Endothelial cell of umbilical vein (primary cell): Measurements from ENCODE around the gene PRKAR1A. TPM values are rescaled to one million over a fixed set of nuclear protein-coding genes. Genes with fewer than 3 reads are reported as not detected.

Experiments used
- BruUV-seq: library from RNA; stranded (reverse); fragments of 400-500 nt; replicated peaks from 2 replicates; lab custom pipeline; 2021; lab: Mats Ljungman, UMichigan
- CTCF ChIA-PET: fragments of 300-600, 350-600 bp; sonication (Branson Sonifier 250); formaldehyde crosslinking; loops from one replicate; lab custom pipeline; 2021; ENCODE audit warnings: antibody characterized with exemption, inconsistent platforms; lab: Charles Lee
- POLR2A ChIA-PET: fragments of 300-600, 350-600 bp; sonication (Branson Sonifier 250); formaldehyde crosslinking; loops from one replicate; lab custom pipeline; 2021; ENCODE audit warnings: antibody characterized with exemption, inconsistent platforms; lab: Charles Lee
- DNase-seq: peaks from one replicate; pipeline ENCODE4 v3.0.0-alpha.2; 2011; ENCODE audit warnings: low read depth, low spot score
- FAIRE-seq: peaks from 2 replicates; lab custom pipeline; 2011; peaks lifted over from hg19 to GRCh38; lab: Jason Lieb, UNC
- H2AFZ ChIP-seq: 2 replicates; pipeline ENCODE4 v1.6.0; 2012; ENCODE audit warnings: low read depth, low read length, control low read depth, inconsistent platforms
- H3K27ac ChIP-seq: 2 replicates; pipeline ENCODE4 v1.5.1; 2011; ENCODE audit warnings: low read depth, mild to moderate bottlenecking, control low read depth, low read length, moderate library complexity; ENCODE audit not compliant: insufficient read depth
- H3K27me3 ChIP-seq, 2 experiments: 2 replicates each; pipeline versions ENCODE4 v1.6.0 to v1.6.1; 2011; ENCODE audit warnings: low read length in 2 of 2, mixed read lengths in 1 of 2; ENCODE audit not compliant: control insufficient read depth in 2 of 2, insufficient read depth in 2 of 2
- H3K36me3 ChIP-seq, 2 experiments: 2 replicates in 1 of 2; 3 replicates in 1 of 2; pipeline ENCODE4 v1.5.1; 2011; ENCODE audit warnings: low read length in 2 of 2, mild to moderate bottlenecking in 1 of 2, moderate library complexity in 1 of 2; ENCODE audit not compliant: control insufficient read depth in 2 of 2, insufficient read depth in 2 of 2; ENCODE audit errors: extremely low read depth in 1 of 2
- H3K4me1 ChIP-seq: 3 replicates; pipeline ENCODE4 v1.5.1; 2011; ENCODE audit warnings: mild to moderate bottlenecking, low read length; ENCODE audit not compliant: control insufficient read depth, insufficient read depth; ENCODE audit errors: extremely low read depth
- H3K4me2 ChIP-seq: 2 replicates; pipeline ENCODE4 v1.6.1; 2011; ENCODE audit warnings: low read length, control low read depth, mixed read lengths; ENCODE audit not compliant: insufficient read depth
- H3K4me3 ChIP-seq, 3 experiments: fragments of 200-600 bp in 1 of 3; sonication (generic), shearing (Covaris generic) in 1 of 3; replicated peaks in 1 of 3; 2 replicates each; pipeline ENCODE4 v1.5.1; 2011 to 2016; ENCODE audit warnings: control low read depth in 3 of 3, low read length in 3 of 3, mild to moderate bottlenecking in 2 of 3, inconsistent platforms in 1 of 3, low read depth in 1 of 3, moderate library complexity in 1 of 3; ENCODE audit not compliant: insufficient read depth in 1 of 3
- H3K79me2 ChIP-seq: 2 replicates; pipeline ENCODE4 v1.6.0; 2012; ENCODE audit warnings: low read length, inconsistent platforms; ENCODE audit not compliant: control insufficient read depth, insufficient read depth
- H3K9ac ChIP-seq: replicated peaks from 2 replicates; pipeline ENCODE3; 2011; ENCODE audit warnings: low read length, control low read depth; ENCODE audit not compliant: insufficient read depth; ENCODE audit errors: extremely low read depth
- H3K9me1 ChIP-seq: replicated peaks from 3 replicates; pipeline ENCODE4 v1.6.0; 2011; ENCODE audit warnings: mild to moderate bottlenecking, low read length; ENCODE audit not compliant: control insufficient read depth, insufficient read depth; ENCODE audit errors: extremely low read depth
- H3K9me3 ChIP-seq: replicated peaks from 2 replicates; pipeline ENCODE4 v1.5.1; 2012; ENCODE audit warnings: low read length, inconsistent platforms; ENCODE audit not compliant: control insufficient read depth, insufficient read depth
- H4K20me1 ChIP-seq: replicated peaks from 2 replicates; pipeline ENCODE3; 2011; ENCODE audit warnings: mild to moderate bottlenecking, low read length; ENCODE audit not compliant: control insufficient read depth, insufficient read depth; ENCODE audit errors: extremely low read depth
- EZH2 ChIP-seq: IDR thresholded peaks from 2 replicates; pipeline ENCODE4 v1.6.1; 2012; ENCODE audit warnings: borderline replicate concordance, low read depth, mild to moderate bottlenecking, moderate library complexity, low read length, inconsistent platforms; ENCODE audit not compliant: severe bottlenecking
- FOS ChIP-seq: IDR thresholded peaks from 2 replicates; pipeline ENCODE4 v1.6.1; 2011; ENCODE audit warnings: mild to moderate bottlenecking, low read length, moderate library complexity, borderline replicate concordance; ENCODE audit not compliant: insufficient read depth
- GATA2 ChIP-seq: IDR thresholded peaks from 2 replicates; pipeline ENCODE4 v1.7.0; 2011; ENCODE audit warnings: low read depth, mild to moderate bottlenecking, moderate library complexity, mixed read lengths, low read length; ENCODE audit not compliant: insufficient read length, insufficient read depth
- JUN ChIP-seq: IDR thresholded peaks from 2 replicates; pipeline ENCODE4 v1.6.1; 2011; ENCODE audit warnings: borderline replicate concordance, low read depth; ENCODE audit not compliant: insufficient read length, insufficient read depth
- MAX ChIP-seq: IDR thresholded peaks from 2 replicates; pipeline ENCODE4 v1.6.1; 2011; ENCODE audit not compliant: insufficient read depth, insufficient read length
- MYC ChIP-seq: IDR thresholded peaks from one replicate; pipeline ENCODE4 v1.6.1; 2011; ENCODE audit warnings: mild to moderate bottlenecking, low read depth, low read length
- POLR2A ChIP-seq: IDR thresholded peaks from 2 replicates; pipeline ENCODE4 v1.6.1; 2012; ENCODE audit warnings: low read depth, mild to moderate bottlenecking, control low read depth, low read length
- POLR2AphosphoS5 ChIP-seq: IDR thresholded peaks from 2 replicates; pipeline ENCODE4 v1.6.1; 2012; ENCODE audit warnings: low read depth, mild to moderate bottlenecking, control low read depth, low read length, moderate library complexity; ENCODE audit not compliant: insufficient read depth
- dilution Hi-C: fragments of 300-500 bp; cut with MboI; formaldehyde crosslinking; loops from one replicate; pipeline ENCODE4 v1.15.0; 2019; ENCODE audit warnings: low sequenced_read_pairs; ENCODE audit not compliant: extremely low pct_ligation_motif_present
- intact Hi-C: fragments of 100-400 bp; cut with micrococcal nuclease; formaldehyde crosslinking; loops from one replicate; pipeline ENCODE4 v1.10.0; 2022
- polyA plus RNA-seq, 4 experiments: library from polyadenylated mRNA; depleted of rRNA in 3 of 4; stranded (reverse) in 3 of 4; unstranded in 1 of 4; fragments of >200 nt; gene quantifications; 2 replicates each; pipeline versions ENCODE4 v1.2.1 to v1.2.3, GENCODE V29; 2011 to 2012; ENCODE audit warnings: missing spikeins in 1 of 4
- total RNA-seq: library from RNA; stranded (reverse); gene quantifications from 2 replicates; pipeline ENCODE4 v1.2.3, GENCODE V29; 2021
- TF ChIP-seq, protein P1 (sequence below), 2 donors: IDR thresholded peaks; 1 replicate in 1 of 2; 2 replicates in 1 of 2; pipeline ENCODE4 v1.5.1; 2011; ENCODE audit warnings: low read length in 2 of 2, mild to moderate bottlenecking in 2 of 2, moderate library complexity in 2 of 2, control low read depth in 1 of 2, inconsistent platforms in 1 of 2, low read depth in 1 of 2; ENCODE audit not compliant: insufficient read depth in 1 of 2; ENCODE audit errors: extremely low read depth in 1 of 2

PRKAR1A gene
- total and polyA plus RNA-seq, 2 donors (not counting 3 experiments of a cell fraction or from before 2014, with no cell fraction given) = 92.0 to 257 TPM

- no peaks in the 10 kb centered on the region for H3K9me1 ChIP-seq
- POLR2A ChIA-PET = no interaction called here
- TF ChIP-seq POLR2A (no peak), MYC (no peak), POLR2AphosphoS5 (no peak), JUN (no peak), GATA2 (no peak), EZH2 (no peak), FOS (no peak), MAX (no peak)
- TF ChIP-seq, protein P1, sequence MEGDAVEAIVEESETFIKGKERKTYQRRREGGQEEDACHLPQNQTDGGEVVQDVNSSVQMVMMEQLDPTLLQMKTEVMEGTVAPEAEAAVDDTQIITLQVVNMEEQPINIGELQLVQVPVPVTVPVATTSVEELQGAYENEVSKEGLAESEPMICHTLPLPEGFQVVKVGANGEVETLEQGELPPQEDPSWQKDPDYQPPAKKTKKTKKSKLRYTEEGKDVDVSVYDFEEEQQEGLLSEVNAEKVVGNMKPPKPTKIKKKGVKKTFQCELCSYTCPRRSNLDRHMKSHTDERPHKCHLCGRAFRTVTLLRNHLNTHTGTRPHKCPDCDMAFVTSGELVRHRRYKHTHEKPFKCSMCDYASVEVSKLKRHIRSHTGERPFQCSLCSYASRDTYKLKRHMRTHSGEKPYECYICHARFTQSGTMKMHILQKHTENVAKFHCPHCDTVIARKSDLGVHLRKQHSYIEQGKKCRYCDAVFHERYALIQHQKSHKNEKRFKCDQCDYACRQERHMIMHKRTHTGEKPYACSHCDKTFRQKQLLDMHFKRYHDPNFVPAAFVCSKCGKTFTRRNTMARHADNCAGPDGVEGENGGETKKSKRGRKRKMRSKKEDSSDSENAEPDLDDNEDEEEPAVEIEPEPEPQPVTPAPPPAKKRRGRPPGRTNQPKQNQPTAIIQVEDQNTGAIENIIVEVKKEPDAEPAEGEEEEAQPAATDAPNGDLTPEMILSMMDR (IDR thresholded peaks at IDR 0.05; ENCODE audit: extremely low read depth in 1 of 2, insufficient read depth in 1 of 2, low read depth in 1 of 2, low read length in 2 of 2) = no peak
- H3K79me2 ChIP-seq = no peaks in the 10 kb centered on the region
- H3K9ac ChIP-seq = no peak overlapping the region
- H3K27me3 ChIP-seq = no peaks in the 10 kb centered on the region
- intact Hi-C loops = no loop called here
- H3K4me2 ChIP-seq = no peak overlapping the region
- H3K27ac ChIP-seq = no peak overlapping the region
- no peaks in the 10 kb centered on the region for H3K36me3 ChIP-seq
- DNase-seq (no peak), FAIRE-seq (no peak)
- no TSS peak for BruUV-seq
- CTCF ChIA-PET = no interaction called here
- dilution Hi-C loops = no loop called here
- H3K4me1 ChIP-seq = no peaks in the 10 kb centered on the region
- no peaks in the 10 kb centered on the region for H4K20me1 ChIP-seq
- H3K9me3 ChIP-seq = no peaks in the 10 kb centered on the region
- H3K4me3 ChIP-seq = no peak overlapping the region
- H2AFZ ChIP-seq = no peak overlapping the region
These were observed 73.4 kb downstream of the PRKAR1A start for GRCh38 chr17:68585643-68586042.
